Endometrial microvascular endothelial cells (primary cell): ENCODE data around the gene TRPC6. TPM values are rescaled to one million over a fixed set of nuclear protein-coding genes. Genes with fewer than 3 reads are reported as not detected.

Experiments used
- in situ Hi-C: cut with HindIII; loops from 2 replicates; pipeline ENCODE4 v1.10.0; 2017; ENCODE audit warnings: low sequenced_read_pairs, low pct_unique_long_range_greater_than_20kb; ENCODE audit errors: inconsistent ontology term
- total RNA-seq: library from RNA; depleted of rRNA; stranded (reverse); fragments of >200 nt; gene quantifications from one replicate; pipeline ENCODE4 v1.2.3, GENCODE V29; 2015; ENCODE audit errors: inconsistent ontology term

TRPC6 gene
- total RNA-seq, 1 donor from 2014 or later = not detected

GRCh38 chr11:101528541-101528940, 55.3 kb downstream of the TRPC6 start:
- in situ Hi-C loops = no loop called here

GRCh38 chr11:101523634-101524260, 60.1 kb downstream of the TRPC6 start:
- in situ Hi-C loops = no loop called here

DNA sequence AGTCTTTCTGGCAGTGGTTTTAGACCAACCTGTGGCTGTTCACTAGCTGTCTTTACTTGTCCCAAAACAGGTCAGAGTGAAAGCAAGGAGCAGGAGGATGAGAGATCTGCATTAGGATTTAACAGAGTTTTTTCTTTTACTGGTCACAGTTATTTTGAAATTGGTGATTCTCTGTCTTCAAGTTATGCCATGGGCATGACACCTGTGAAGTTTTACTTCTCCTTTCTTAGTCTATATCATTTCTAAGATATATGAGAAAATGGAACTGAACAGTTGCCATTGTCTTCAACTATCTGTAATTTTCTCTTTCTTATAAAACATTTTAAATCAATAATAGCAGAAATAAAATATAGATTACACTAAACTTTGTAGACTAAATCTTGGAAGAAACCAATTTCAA, 60.6 kb downstream of the TRPC6 start:
- in situ Hi-C loops = no loop called here

DNA sequence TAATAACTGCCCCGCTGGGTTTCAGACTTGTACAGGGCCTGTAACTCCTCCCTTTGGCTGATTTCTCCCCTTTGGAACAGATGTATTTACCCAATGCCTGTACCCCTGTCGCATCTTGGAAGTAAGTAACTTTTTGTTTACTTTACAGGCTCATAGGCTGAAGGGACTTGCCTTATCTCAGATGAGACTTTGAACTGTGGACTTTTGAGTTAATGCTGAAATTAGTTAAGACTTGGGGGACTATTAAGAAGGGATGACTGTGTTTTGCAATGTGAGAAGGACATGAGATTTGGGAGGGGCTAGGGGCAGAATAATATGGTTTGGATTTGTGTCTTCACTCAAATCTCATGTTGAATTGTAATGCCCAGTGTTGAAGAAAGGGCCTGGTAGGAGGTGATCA, 62.0 kb downstream of the TRPC6 start:
- in situ Hi-C loops = no loop called here

DNA sequence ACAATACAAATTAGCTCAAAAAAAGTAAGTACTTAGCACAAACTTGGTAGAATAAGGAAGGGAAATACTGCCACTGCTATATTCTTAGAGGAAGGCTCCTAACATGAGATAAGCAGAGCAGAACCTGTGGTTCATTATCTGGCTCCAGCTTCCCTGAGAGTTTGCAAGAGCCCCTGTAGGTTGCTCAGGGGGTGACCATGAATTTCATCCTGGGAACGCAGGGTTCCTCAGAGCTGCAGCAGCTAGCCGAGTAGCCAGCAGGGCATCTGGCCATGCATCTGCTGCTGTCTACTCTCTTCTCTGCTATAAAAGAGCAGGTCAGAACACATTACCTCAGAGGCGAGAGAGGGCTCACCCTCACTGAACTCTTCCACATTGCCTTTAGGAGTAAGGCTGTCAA, 67.3 kb downstream of the TRPC6 start:
- in situ Hi-C loops = no loop called here

- in situ Hi-C loops = no loop called here
These were observed 72.7 kb downstream of the TRPC6 start for GRCh38 chr11:101511065-101511464.

- in situ Hi-C loops = no loop called here
These were observed 73.2 kb downstream of the TRPC6 start for GRCh38 chr11:101510591-101510990.

GRCh38 chr11:101509922-101510321, 73.9 kb downstream of the TRPC6 start:
- in situ Hi-C loops = no loop called here

DNA sequence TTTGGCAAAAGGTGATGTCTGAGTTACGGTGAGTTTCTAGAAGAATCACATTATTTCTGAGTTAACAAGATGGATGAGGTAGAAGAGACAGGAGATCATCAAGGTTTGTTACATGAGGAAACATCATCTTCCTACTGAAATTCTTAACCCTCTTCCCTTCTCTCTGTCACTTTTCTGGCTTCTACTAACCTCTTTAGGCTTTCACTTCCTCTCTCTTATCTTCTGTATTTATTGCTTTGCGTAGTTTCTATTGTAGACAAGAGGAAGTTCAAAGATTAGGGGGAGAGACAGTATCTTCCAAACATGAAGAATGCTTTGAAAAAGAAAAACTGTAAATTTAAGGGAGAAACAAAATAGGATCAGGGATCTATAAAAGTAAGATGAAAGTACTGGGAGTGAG, 75.4 kb downstream of the TRPC6 start:
- in situ Hi-C loops = no loop called here

GRCh38 chr11:101498891-101499290, 84.9 kb downstream of the TRPC6 start:
- in situ Hi-C loops = no loop called here

DNA sequence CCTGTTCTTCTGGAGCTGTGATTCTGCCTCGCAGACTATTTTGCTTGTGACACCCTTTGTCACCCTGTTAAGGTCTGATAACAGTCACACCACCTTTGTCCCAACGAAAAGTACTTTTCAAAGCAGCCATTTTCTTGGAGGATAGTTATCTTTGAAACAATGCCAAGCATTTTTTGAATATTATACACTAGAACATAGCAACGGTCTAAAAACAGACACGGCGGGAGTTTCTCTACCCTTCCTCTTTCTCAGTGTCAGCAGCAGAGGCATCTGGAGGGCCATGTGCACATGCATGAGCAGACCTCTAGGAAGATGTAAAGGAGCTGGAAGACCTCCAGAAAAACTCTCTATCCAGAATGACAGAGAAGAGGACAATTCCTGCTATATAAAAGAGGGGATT, 86.5 kb downstream of the TRPC6 start:
- in situ Hi-C loops = no loop called here

DNA sequence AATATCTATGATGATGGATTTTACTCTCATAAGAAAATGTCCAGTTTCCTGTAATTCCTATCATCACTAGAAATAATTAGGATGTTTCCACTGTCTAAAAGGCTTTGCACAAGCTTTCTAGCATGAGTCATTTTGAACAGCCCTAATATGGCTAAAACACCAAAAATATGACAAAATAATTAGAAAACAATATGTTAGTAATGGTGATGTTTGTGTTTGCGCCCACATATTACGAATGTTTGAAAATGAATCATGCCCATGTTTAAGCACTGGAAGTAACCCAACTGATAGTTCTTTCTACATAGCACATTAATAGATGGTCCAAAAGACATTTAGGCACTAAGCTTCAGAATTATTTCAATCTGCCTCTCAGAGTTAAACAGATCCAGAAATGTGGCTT, 96.0 kb downstream of the TRPC6 start:
- in situ Hi-C loops = no loop called here

DNA sequence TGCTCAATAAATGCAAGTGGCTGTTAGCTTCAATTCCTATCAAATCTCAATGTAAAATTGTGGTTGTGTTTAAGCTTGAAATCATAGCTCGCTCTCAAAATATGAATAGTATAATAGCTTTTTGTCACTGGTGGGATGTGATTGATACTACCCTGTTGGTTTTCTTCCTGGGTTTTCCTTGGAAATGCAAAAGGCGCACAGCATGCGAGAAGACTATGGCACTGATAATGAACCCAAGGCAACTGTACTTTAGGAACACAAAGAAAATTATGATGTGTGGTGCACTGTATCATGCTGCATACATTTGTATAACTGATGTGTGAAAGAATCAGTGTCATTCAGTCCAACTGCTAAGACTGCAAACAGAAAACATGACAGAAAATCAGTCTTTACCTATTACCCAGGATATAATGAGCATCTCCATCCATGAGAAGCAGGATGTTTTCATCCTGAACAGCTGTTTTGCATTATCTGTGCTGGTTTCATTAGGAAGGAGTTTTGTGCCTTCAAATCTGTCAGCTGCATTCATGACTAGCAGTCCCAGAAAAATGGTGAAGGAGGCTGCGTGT, 101.2 kb downstream of the TRPC6 start:
- in situ Hi-C loops = no loop called here

DNA sequence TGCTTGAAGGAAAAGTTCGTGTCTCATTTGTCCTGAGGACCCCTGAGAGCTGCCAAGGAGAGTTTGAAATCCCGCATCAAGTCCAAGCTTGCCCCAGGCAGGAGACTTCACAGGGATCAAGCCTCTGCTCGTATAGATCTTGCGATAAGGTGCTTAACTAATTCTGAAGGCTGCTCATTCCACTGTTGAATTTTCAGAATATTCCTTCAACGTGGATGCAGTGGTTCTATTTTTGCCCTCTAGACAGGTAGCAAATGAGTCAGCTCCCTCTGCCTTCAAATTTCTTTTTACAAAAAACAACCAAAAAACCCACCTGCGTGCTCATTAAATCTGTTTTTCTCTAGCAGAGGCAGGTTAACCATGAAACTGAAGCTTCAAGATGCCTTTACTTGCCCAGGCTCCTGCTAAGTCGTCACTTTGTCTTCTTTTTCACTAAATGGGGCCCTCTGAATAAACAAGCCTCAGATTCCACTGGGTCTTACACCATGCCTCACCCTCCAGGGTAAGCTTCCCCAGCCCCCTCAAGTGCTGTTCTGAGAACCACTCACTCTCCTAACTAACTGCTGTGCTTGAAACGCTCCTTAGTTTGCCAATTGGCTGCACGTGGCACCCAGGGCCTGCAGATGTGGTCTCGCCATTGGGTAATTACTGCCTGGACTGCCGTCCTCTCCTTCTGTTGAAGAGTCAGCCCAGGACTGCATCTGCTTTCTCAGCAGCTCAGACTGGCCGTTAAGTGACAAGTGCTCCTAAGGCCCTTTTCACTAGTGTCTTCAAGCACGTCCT, 105.0 kb downstream of the TRPC6 start:
- in situ Hi-C loops = no loop called here

DNA sequence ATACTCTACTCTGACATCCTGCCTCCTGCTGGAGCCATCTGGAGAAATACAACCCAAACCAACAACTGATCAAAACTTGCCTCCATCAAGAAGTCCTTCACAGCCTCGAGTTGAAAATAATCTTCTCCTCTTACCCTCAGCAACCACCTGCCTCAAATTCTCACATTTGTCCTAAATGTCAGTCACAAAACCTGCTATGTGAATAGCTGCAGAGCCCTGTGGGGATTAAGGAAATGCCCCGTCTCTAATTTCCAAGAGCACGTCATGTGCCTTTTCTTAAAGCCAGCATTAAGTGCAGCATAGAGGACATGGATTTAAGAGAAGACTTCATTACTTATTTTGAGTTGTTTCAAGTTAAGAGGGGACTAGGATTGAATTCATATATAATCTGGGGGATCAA, 105.9 kb downstream of the TRPC6 start:
- in situ Hi-C loops = no loop called here

- in situ Hi-C loops = no loop called here
These were observed 107.6 kb downstream of the TRPC6 start for GRCh38 chr11:101476191-101476590.

- in situ Hi-C loops = no loop called here
These were observed 108.1 kb downstream of the TRPC6 start for GRCh38 chr11:101475699-101476098.

DNA sequence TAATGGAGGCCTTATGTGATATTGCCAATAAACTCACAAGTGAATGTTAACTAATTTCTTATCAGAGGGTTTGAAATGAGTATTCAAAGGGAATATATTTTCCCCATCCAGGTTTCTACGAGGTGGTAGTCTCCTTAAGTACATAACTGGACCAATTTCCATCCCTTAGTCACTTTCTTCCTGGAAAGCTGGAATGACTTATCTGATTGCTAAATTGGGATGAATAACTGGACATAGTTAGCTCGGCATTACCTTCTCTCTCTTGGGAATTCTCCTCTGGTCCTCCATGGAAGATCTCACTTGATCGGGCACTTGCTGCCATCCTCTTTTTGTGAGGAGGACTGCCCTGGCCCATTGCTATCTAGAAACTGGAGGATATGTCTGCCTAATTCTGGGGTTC, 109.1 kb downstream of the TRPC6 start:
- in situ Hi-C loops = no loop called here

DNA sequence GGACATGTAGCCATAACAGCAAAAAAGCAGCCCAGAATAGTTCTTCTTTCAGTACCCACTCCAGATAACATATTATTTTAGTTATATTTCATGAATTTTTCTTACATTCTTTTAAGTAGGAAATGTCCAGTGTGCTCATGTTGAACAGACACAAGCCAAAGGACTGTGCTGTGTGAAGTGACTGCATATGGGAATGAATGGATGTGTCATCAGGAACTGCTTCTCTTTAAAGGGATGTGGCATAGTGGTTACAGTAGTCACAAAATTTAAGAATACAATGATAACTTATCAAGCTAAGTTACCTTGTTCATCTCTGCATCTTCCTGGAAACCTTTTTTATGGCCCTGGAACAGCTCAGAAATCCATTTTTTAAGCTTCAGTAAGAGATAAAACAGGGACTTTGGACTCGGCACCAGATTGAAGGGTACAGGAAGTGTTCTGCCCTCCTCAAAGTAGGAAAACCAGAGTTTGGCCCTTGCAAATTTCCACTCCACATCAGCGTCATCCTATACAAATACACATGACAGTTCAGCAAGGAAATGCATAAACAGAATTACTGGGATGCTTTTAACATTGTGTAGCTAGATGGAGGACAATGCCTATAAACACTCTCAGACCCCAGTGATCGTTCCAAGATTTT, 112.8 kb downstream of the TRPC6 start:
- in situ Hi-C loops = no loop called here

DNA sequence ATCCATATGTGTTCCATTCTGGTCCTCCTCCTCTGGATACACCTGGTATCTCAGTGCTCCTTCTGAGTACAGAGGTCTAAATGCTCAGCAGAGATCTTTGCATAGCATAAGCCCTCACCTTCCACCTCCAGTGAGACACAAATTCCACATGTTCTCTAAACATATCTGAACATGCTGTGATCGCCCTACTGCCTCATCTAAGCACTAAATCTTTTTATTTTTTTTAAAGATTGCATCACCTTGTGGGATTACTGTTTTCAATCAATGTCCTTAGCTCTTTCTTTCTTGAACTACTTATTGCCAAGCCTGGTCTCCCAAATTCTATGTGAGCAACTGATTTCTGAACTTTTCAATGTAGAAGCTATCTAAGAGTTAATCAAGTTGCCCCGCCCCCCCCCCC, 113.4 kb downstream of the TRPC6 start:
- in situ Hi-C loops = no loop called here
